ENCODE measurements around the gene CSRNP3. TPM values are rescaled to one million over a fixed set of nuclear protein-coding genes. Genes with fewer than 3 reads are reported as not detected.

The CSRNP3 gene
- total RNA-seq, 3 donors from 2014 or later (not counting 1 experiment from before 2014, with no cell fraction given): not detected

DNA sequence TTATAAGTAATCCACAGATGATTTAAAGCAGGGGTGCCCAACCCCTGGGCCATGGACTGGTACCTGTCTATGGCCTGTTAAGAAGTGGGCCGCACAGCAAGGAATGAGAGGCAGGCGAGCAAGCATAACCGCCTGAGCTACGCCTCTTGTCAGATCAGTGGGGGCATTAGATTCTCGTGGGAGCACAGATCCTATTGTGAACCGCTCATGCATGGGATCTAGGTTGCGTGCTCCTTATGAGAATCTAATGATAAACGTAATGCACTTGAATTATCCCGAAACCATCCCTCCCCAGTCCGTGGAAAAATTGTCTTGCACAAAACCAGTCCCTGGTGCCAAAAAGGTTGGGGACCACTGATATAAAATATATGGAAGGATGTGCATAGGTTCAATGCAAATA lies 153.7 kb downstream of the CSRNP3 start:
- Histone ChIP-seq H3K36me3 (ENCODE audit: control insufficient read depth, insufficient read depth, low read length) (no peaks in the 10 kb centered on the region), H3K9me3 (ENCODE audit: control insufficient read depth, insufficient read depth, low read length) (no peaks in the 10 kb centered on the region), H3K4me3 (ENCODE audit: low read length) (no peak overlapping the region), H3K27ac (ENCODE audit: low read length) (no peak overlapping the region), H3K4me1 (ENCODE audit: control insufficient read depth, insufficient read depth, low read length) (no peaks in the 10 kb centered on the region), H3K27me3 (ENCODE audit: control insufficient read depth, insufficient read depth, low read length) (no peaks in the 10 kb centered on the region)
- intact Hi-C loops (cut with micrococcal nuclease): no loop called here
- no peak for TF ChIP-seq CTCF (IDR thresholded peaks at IDR 0.05)
- ATAC-seq (no peak), DNase-seq (no peak)
- no peak overlapping the region for H3K27ac Mint-ChIP-seq
- no peaks in the 10 kb centered on the region for H3K4me1 Mint-ChIP-seq
- H3K9me3 Mint-ChIP-seq: no peaks in the 10 kb centered on the region
- H3K36me3 Mint-ChIP-seq: no peaks in the 10 kb centered on the region
- H3K27me3 Mint-ChIP-seq (ENCODE audit: low read depth in 2 of 2): peaks cover 2 to 10% of the 10 kb centered on the region in 2 donors
- 90% methylated on average over 9 of the region's 10 CpGs for WGBS (ENCODE audit: insufficient coverage)
- H3K4me3 Mint-ChIP-seq: no peak overlapping the region

- no peak overlapping the region for H3K27ac ChIP-seq (ENCODE audit: low read length)
- no peaks in the 10 kb centered on the region for H3K27me3 ChIP-seq (ENCODE audit: control insufficient read depth, insufficient read depth, low read length)
- 89% methylated on average over 5 of the region's 6 CpGs for WGBS (ENCODE audit: insufficient coverage)
Measured at GRCh38 chr2:165623783-165624469, 154.4 kb downstream of the CSRNP3 start.

GRCh38 chr2:165624470-165624800 lies 154.9 kb downstream of the CSRNP3 start:
- no peak for ATAC-seq
- Histone ChIP-seq H3K4me3 (ENCODE audit: low read length) (no peak overlapping the region), H3K36me3 (ENCODE audit: control insufficient read depth, insufficient read depth, low read length) (no peaks in the 10 kb centered on the region), H3K9me3 (ENCODE audit: control insufficient read depth, insufficient read depth, low read length) (no peaks in the 10 kb centered on the region), H3K27ac (ENCODE audit: low read length) (no peak overlapping the region), H3K4me1 (ENCODE audit: control insufficient read depth, insufficient read depth, low read length) (no peaks in the 10 kb centered on the region), H3K27me3 (ENCODE audit: control insufficient read depth, insufficient read depth, low read length) (no peaks in the 10 kb centered on the region)
- H3K9me3 Mint-ChIP-seq: no peaks in the 10 kb centered on the region
- no peak overlapping the region for H3K27ac Mint-ChIP-seq
- no peaks in the 10 kb centered on the region for H3K4me1 Mint-ChIP-seq
- H3K27me3 Mint-ChIP-seq (ENCODE audit: low read depth in 2 of 2): peaks cover 0 to 3% of the 10 kb centered on the region in 2 donors
- 63% methylated on average over 1 of the region's 1 CpG for WGBS (ENCODE audit: insufficient coverage)
- TF ChIP-seq CTCF (IDR thresholded peaks at IDR 0.05): no peak
- no peak overlapping the region for H3K4me3 Mint-ChIP-seq
- DNase-seq: no peak
- intact Hi-C loops (cut with micrococcal nuclease): no loop called here
- no peaks in the 10 kb centered on the region for H3K36me3 Mint-ChIP-seq

More at GRCh38 chr2:165623783-165624469, 154.4 kb downstream of the CSRNP3 start:
- H3K36me3 Mint-ChIP-seq: no peaks in the 10 kb centered on the region
- H3K9me3 Mint-ChIP-seq: no peaks in the 10 kb centered on the region
- Histone ChIP-seq H3K9me3 (ENCODE audit: control insufficient read depth, insufficient read depth, low read length) (no peaks in the 10 kb centered on the region), H3K4me1 (ENCODE audit: control insufficient read depth, insufficient read depth, low read length) (no peaks in the 10 kb centered on the region), H3K36me3 (ENCODE audit: control insufficient read depth, insufficient read depth, low read length) (no peaks in the 10 kb centered on the region), H3K4me3 (ENCODE audit: low read length) (no peak overlapping the region)
- TF ChIP-seq CTCF (IDR thresholded peaks at IDR 0.05): no peak
- ATAC-seq (no peak), DNase-seq (no peak)
- H3K4me1 Mint-ChIP-seq: no peaks in the 10 kb centered on the region
- H3K4me3 Mint-ChIP-seq: no peak overlapping the region
- intact Hi-C loops (cut with micrococcal nuclease): no loop called here
- H3K27me3 Mint-ChIP-seq (ENCODE audit: low read depth in 2 of 2): peaks cover 3% of the 10 kb centered on the region in 2 donors
- no peak overlapping the region for H3K27ac Mint-ChIP-seq

DNA sequence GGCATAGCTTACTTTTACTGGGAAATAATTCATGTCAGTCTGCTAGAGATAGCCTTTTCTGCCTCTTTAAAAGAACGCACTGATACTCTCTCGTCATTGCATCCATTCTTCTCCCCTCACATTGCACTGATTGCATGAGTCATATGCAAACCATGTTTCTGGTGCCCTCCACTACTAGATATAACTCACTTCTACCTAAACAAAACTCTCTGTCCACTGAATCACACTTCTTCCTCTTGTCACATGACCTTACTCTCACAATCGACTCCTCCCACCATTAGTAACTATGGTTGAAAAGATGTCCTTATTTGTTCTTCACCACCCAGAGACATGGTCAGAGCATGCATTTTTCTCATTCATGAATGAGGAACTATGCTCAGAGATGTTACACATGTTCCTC lies 158.0 kb downstream of the CSRNP3 start:
- Histone ChIP-seq H3K9me3 (ENCODE audit: control insufficient read depth, insufficient read depth, low read length) (no peaks in the 10 kb centered on the region), H3K27me3 (ENCODE audit: control insufficient read depth, insufficient read depth, low read length) (no peaks in the 10 kb centered on the region), H3K36me3 (ENCODE audit: control insufficient read depth, insufficient read depth, low read length) (no peaks in the 10 kb centered on the region), H3K27ac (ENCODE audit: low read length) (no peak overlapping the region), H3K4me3 (ENCODE audit: low read length) (no peak overlapping the region), H3K4me1 (ENCODE audit: control insufficient read depth, insufficient read depth, low read length) (no peaks in the 10 kb centered on the region)
- Mint-ChIP-seq H3K4me3 (no peak overlapping the region), H3K27me3 (ENCODE audit: low read depth in 2 of 2) (peaks cover 0 to 8% of the 10 kb centered on the region in 2 donors), H3K27ac (no peak overlapping the region), H3K4me1 (no peaks in the 10 kb centered on the region), H3K9me3 (no peaks in the 10 kb centered on the region), H3K36me3 (no peaks in the 10 kb centered on the region)
- 85% methylated on average over 3 of the region's 3 CpGs for WGBS (ENCODE audit: insufficient coverage)
- DNase-seq (no peak), ATAC-seq (no peak)
- intact Hi-C loops (cut with micrococcal nuclease): no loop called here
- TF ChIP-seq CTCF (IDR thresholded peaks at IDR 0.05): no peak
